A549 (cell line): ENCODE measurements around the gene MYOM1. TPM values are rescaled to one million over a fixed set of nuclear protein-coding genes. Genes with fewer than 3 reads are reported as not detected.
A peak's percentile ranks its signal among the peaks of the same experiment; 100 is the strongest.

Source experiments
- ATAC-seq, 2 experiments: fragments of 200-7000 bp in 1 of 2; fragments of >200 bp in 1 of 2; cut with Nextera tagmentation in 1 of 2; cut with Tn5 transposase in 1 of 2; 3 replicates each; pipeline versions ENCODE4 v1.8.0 to v1.9.1; 2018 to 2020; ENCODE audit warnings: mild to moderate bottlenecking in 1 of 2, moderate library complexity in 1 of 2
- CTCF ChIA-PET: fragments of 300-600 bp; sonication (Branson Sonifier 250); formaldehyde crosslinking; extraction: SDS; loops from one replicate; lab custom pipeline; 2021; ENCODE audit warnings: antibody characterized with exemption, inconsistent platforms; lab: Yijun Ruan, JAX
- POLR2A ChIA-PET: fragments of 350-600 bp; formaldehyde crosslinking; extraction: SDS; loops from one replicate; lab custom pipeline; 2021; ENCODE audit warnings: antibody characterized with exemption, inconsistent platforms; lab: Yijun Ruan, JAX
- DNase-seq, 2 experiments: peaks; one replicate each; pipeline versions ENCODE4 v3.0.0 to v3.0.0-alpha.2; 2011 to 2016; ENCODE audit warnings: low read depth in 1 of 2, low spot score in 1 of 2
- FAIRE-seq: peaks from 2 replicates; lab custom pipeline; 2011; peaks lifted over from hg19 to GRCh38; lab: Jason Lieb, UNC
- H3K27ac ChIP-seq, 2 experiments: fragments of >200 bp; sonication (Bioruptor Twin); formaldehyde crosslinking; 3 replicates each; pipeline ENCODE4 v1.5.1; 2016 to 2017
- H3K4me1 ChIP-seq: fragments of >200 bp; sonication (Bioruptor Twin); formaldehyde crosslinking; 3 replicates; pipeline ENCODE4 v1.6.1; 2016
- H3K4me2 ChIP-seq: fragments of >200 bp; sonication (Bioruptor Twin); formaldehyde crosslinking; 3 replicates; pipeline ENCODE4 v1.6.1; 2016
- H3K4me3 ChIP-seq: fragments of >200 bp; sonication (Bioruptor Twin); formaldehyde crosslinking; 3 replicates; pipeline ENCODE4 v1.5.1; 2016
- H3K9me3 ChIP-seq: fragments of >200 bp; sonication (Bioruptor Twin); formaldehyde crosslinking; 3 replicates; pipeline ENCODE4 v1.6.1; 2016
- CBX2 ChIP-seq: fragments of 200-600 bp; sonication (generic); IDR thresholded peaks from 2 replicates; pipeline ENCODE4 v1.6.1; 2016; ENCODE audit warnings: low read depth, mild to moderate bottlenecking, borderline replicate concordance
- CBX8 ChIP-seq: fragments of 200-600 bp; sonication (generic); IDR thresholded peaks from 2 replicates; pipeline ENCODE4 v1.6.1; 2016
- CEBPB ChIP-seq, 2 experiments: fragments of >200 bp in 1 of 2; sonication (Bioruptor Twin) in 1 of 2; formaldehyde crosslinking in 1 of 2; IDR thresholded peaks; 2 replicates each; pipeline ENCODE4 v1.6.1; 2012 to 2016
- ELK1 ChIP-seq: fragments of 150-350 bp; IDR thresholded peaks from 2 replicates; pipeline ENCODE4 v1.6.1; 2014; ENCODE audit warnings: low read depth, mild to moderate bottlenecking, low read length
- ESRRA ChIP-seq: fragments of 150-350 bp; IDR thresholded peaks from 2 replicates; pipeline ENCODE4 v1.6.1; 2014; ENCODE audit warnings: mild to moderate bottlenecking, low read length, borderline replicate concordance
- FOSB ChIP-seq: fragments of 250-450 bp; sonication (Bioruptor Pico); IDR thresholded peaks from 2 replicates; pipeline ENCODE4 v1.5.0; 2020; ENCODE audit warnings: mild to moderate bottlenecking, moderate library complexity
- FOSL2 ChIP-seq, 2 experiments: fragments of 450-650 bp in 1 of 2; fragments of >200 bp in 1 of 2; sonication (Bioruptor Twin) in 1 of 2; formaldehyde crosslinking; IDR thresholded peaks; 2 replicates each; pipeline versions ENCODE4 v1.5.0 to v1.6.1; 2016 to 2020; ENCODE audit warnings: mild to moderate bottlenecking in 1 of 2, moderate library complexity in 1 of 2
- HDAC2 ChIP-seq: fragments of 200-600 bp; sonication (generic); IDR thresholded peaks from 2 replicates; pipeline ENCODE4 v1.6.1; 2016
- HOXB5 ChIP-seq: fragments of 250-450 bp; sonication (Bioruptor Pico); IDR thresholded peaks from 2 replicates; pipeline ENCODE4 v1.5.0; 2020; ENCODE audit warnings: mild to moderate bottlenecking, moderate library complexity
- JUNB ChIP-seq: fragments of >200 bp; sonication (Bioruptor Twin); formaldehyde crosslinking; IDR thresholded peaks from 2 replicates; pipeline ENCODE4 v1.6.1; 2016
- KDM1A ChIP-seq: fragments of 200-600 bp; sonication (generic); IDR thresholded peaks from 2 replicates; pipeline ENCODE4 v1.6.1; 2016; ENCODE audit warnings: low read depth, mild to moderate bottlenecking
- MYC ChIP-seq: IDR thresholded peaks from 2 replicates; pipeline ENCODE4 v1.6.1; 2012; ENCODE audit warnings: mild to moderate bottlenecking, inconsistent platforms, low read length, improper control_type of control experiment, borderline replicate concordance
- NFE2L2 ChIP-seq: fragments of 150-350 bp; conservative IDR thresholded peaks from 2 replicates; pipeline ENCODE4 v1.6.1; 2014; ENCODE audit warnings: low read length
- PHF8 ChIP-seq: fragments of 200-600 bp; sonication (generic); IDR thresholded peaks from 2 replicates; pipeline ENCODE4 v1.6.1; 2016; ENCODE audit warnings: low read depth, mild to moderate bottlenecking, antibody characterized with exemption, moderate library complexity, borderline replicate concordance
- POLR2A ChIP-seq: IDR thresholded peaks from 2 replicates; pipeline ENCODE4 v1.6.1; 2012; ENCODE audit warnings: mild to moderate bottlenecking, low read length
- POLR2AphosphoS2 ChIP-seq: conservative IDR thresholded peaks from 2 replicates; pipeline ENCODE4 v1.6.1; 2012; ENCODE audit warnings: low read length, improper control_type of control experiment, inconsistent platforms
- RARB ChIP-seq: fragments of 250-450 bp; sonication (Bioruptor Pico); IDR thresholded peaks from 2 replicates; pipeline ENCODE4 v1.8.0; 2021; ENCODE audit warnings: mild to moderate bottlenecking, moderate library complexity
- RFX5 ChIP-seq: fragments of 450-650 bp; IDR thresholded peaks from 2 replicates; pipeline ENCODE4 v1.7.1; 2014; ENCODE audit warnings: antibody characterized with exemption, mild to moderate bottlenecking, moderate library complexity
- TP53 ChIP-seq: fragments of 250-450 bp; sonication (Bioruptor Pico); IDR thresholded peaks from 2 replicates; pipeline ENCODE4 v1.5.0; 2021; ENCODE audit warnings: mild to moderate bottlenecking, moderate library complexity
- ZC3H11A ChIP-seq: fragments of 450-650 bp; IDR thresholded peaks from 2 replicates; pipeline ENCODE4 v1.6.1; 2014; ENCODE audit warnings: antibody characterized with exemption, mild to moderate bottlenecking
- ZFP36 ChIP-seq: fragments of 450-650 bp; IDR thresholded peaks from 2 replicates; pipeline ENCODE4 v1.6.1; 2014; ENCODE audit warnings: borderline replicate concordance; ENCODE audit not compliant: partially characterized antibody
- WGBS: methylation state at CpG from one replicate; pipeline ENCODE4 v1.1.6; 2017; ENCODE audit errors: missing lambda C conversion rate; 5-methylcytosine and 5-hydroxymethylcytosine counted together
- polyA plus RNA-seq, 4 experiments: library from polyadenylated mRNA; depleted of rRNA in 3 of 4; stranded (reverse); fragments of >200 nt; fragmentation: RNase III in 1 of 4; extraction: RNeasy Plus Mini Kit Qiagen cat#74134 plus additional on column Dnase treatment in 1 of 4; gene quantifications; 2 replicates in 3 of 4; 3 replicates in 1 of 4; pipeline ENCODE4 v1.2.3, GENCODE V29; 2011 to 2017
- TF ChIP-seq, protein P1 (sequence below): fragments of >200 bp; sonication (Bioruptor Twin); formaldehyde crosslinking; IDR thresholded peaks from 3 replicates; pipeline ENCODE4 v1.6.1; 2016
- TF ChIP-seq, protein P2 (sequence below): IDR thresholded peaks from 2 replicates; pipeline ENCODE4 v1.6.1; 2012
- TF ChIP-seq, protein P3 (sequence below): fragments of >200 bp; sonication (Bioruptor Twin); formaldehyde crosslinking; IDR thresholded peaks from 3 replicates; pipeline ENCODE4 v1.5.1; 2016
- TF ChIP-seq, protein P4 (sequence below): fragments of >200 bp; sonication (Bioruptor Twin); formaldehyde crosslinking; IDR thresholded peaks from 2 replicates; pipeline ENCODE4 v1.6.1; 2016

The MYOM1 gene
- polyA plus RNA-seq, 2 of the 4 experiments (the other 2 are of a cell fraction), result 0.18 to 0.30 TPM

- TF ChIP-seq KDM1A (no peak), ESRRA (no peak), RARB (CRISPR knock-in tag) (no peak), ZFP36 (no peak)
- TF ChIP-seq, all 56 proteins: peak for 0
These were observed 160.5 kb downstream of the MYOM1 start (continued) for GRCh38 chr18:3059272-3059671.

- POLR2A ChIA-PET, result no interaction called here
These were observed 161.2 kb downstream of the MYOM1 start for GRCh38 chr18:3058328-3059191.

GRCh38 chr18:3057526-3057925 lies 162.2 kb downstream of the MYOM1 start:
- Histone ChIP-seq H3K4me3 (no peak overlapping the region), H3K4me2 (no peak overlapping the region)
- CTCF ChIA-PET, result interaction anchor here (1.1 kb wide), 1 partner anchor 189 kb away, joined by 3 read pairs; no protein-coding TSS in a partner anchor
- POLR2A ChIA-PET, result no interaction called here
- TF ChIP-seq, protein P1, sequence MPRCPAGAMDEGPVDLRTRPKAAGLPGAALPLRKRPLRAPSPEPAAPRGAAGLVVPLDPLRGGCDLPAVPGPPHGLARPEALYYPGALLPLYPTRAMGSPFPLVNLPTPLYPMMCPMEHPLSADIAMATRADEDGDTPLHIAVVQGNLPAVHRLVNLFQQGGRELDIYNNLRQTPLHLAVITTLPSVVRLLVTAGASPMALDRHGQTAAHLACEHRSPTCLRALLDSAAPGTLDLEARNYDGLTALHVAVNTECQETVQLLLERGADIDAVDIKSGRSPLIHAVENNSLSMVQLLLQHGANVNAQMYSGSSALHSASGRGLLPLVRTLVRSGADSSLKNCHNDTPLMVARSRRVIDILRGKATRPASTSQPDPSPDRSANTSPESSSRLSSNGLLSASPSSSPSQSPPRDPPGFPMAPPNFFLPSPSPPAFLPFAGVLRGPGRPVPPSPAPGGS, result no peak
- TF ChIP-seq, all 56 proteins: peak for 0
- H3K27ac ChIP-seq, result peak overlapping the region in 1 of 2 experiments; percentile 7; a peak in 1 of 6 replicates
- WGBS, result 83% methylated on average over 4 of the region's 4 CpGs
- no peaks in the 10 kb centered on the region for H3K9me3 ChIP-seq
- DNase-seq (no peak), FAIRE-seq (no peak), ATAC-seq (no peak)
- peaks cover 35% of the 10 kb centered on the region for H3K4me1 ChIP-seq

More at GRCh38 chr18:3058328-3059191, 161.2 kb downstream of the MYOM1 start:
- peaks cover 30% of the 10 kb centered on the region for H3K4me1 ChIP-seq
- DNase-seq, result peak in 1 of 2 experiments; percentile 45
- CTCF ChIA-PET, result interaction anchor here (1.1 to 1.3 kb wide), 2 partner anchors 93 to 188 kb away, joined by 3 read pairs; no protein-coding TSS in a partner anchor
- peak; percentile 59 to 60; a peak in 4 of 6 replicates for ATAC-seq
- no peak for FAIRE-seq
- no peak overlapping the region for H3K4me3 ChIP-seq
- peak overlapping the region; percentile 35 to 53; a peak in 2 of 6 replicates for H3K27ac ChIP-seq
- no peaks in the 10 kb centered on the region for H3K9me3 ChIP-seq
- TF ChIP-seq FOSL2 (IDR thresholded peaks at IDR 0.05) (no peak), FOSL2 (CRISPR knock-in tag; IDR thresholded peaks at IDR 0.05) (peak; percentile 44; the same call in 1 of the 2 replicates), MYC (no peak), NFE2L2 (no peak), CBX2 (no peak), JUNB (no peak), FOSB (CRISPR knock-in tag) (no peak)
- TF ChIP-seq, protein P2, sequence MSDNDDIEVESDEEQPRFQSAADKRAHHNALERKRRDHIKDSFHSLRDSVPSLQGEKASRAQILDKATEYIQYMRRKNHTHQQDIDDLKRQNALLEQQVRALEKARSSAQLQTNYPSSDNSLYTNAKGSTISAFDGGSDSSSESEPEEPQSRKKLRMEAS, result peak; percentile 42
- H3K4me2 ChIP-seq, result peak overlapping the region; percentile 32; the same call in 1 of the 3 replicates
- WGBS, result 34% methylated on average over 6 of the region's 6 CpGs

- TF ChIP-seq POLR2AphosphoS2, result no peak
- no peak for TF ChIP-seq RARB (CRISPR knock-in tag)
- TF ChIP-seq, protein P1, result no peak
- no peak for TF ChIP-seq RFX5
- no peak for TF ChIP-seq HDAC2
- TF ChIP-seq ELK1, result no peak
- no peak for TF ChIP-seq CBX8
- TF ChIP-seq POLR2A, result no peak
- TF ChIP-seq TP53 (CRISPR knock-in tag), result no peak
- no peak for TF ChIP-seq NFE2L2
- no peak for TF ChIP-seq CEBPB (IDR thresholded peaks at IDR 0.05)
- no peak for TF ChIP-seq PHF8
- TF ChIP-seq, protein P3, sequence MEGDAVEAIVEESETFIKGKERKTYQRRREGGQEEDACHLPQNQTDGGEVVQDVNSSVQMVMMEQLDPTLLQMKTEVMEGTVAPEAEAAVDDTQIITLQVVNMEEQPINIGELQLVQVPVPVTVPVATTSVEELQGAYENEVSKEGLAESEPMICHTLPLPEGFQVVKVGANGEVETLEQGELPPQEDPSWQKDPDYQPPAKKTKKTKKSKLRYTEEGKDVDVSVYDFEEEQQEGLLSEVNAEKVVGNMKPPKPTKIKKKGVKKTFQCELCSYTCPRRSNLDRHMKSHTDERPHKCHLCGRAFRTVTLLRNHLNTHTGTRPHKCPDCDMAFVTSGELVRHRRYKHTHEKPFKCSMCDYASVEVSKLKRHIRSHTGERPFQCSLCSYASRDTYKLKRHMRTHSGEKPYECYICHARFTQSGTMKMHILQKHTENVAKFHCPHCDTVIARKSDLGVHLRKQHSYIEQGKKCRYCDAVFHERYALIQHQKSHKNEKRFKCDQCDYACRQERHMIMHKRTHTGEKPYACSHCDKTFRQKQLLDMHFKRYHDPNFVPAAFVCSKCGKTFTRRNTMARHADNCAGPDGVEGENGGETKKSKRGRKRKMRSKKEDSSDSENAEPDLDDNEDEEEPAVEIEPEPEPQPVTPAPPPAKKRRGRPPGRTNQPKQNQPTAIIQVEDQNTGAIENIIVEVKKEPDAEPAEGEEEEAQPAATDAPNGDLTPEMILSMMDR, result no peak
- no peak for TF ChIP-seq ZFP36
- TF ChIP-seq HOXB5 (CRISPR knock-in tag), result no peak
- TF ChIP-seq, protein P4, sequence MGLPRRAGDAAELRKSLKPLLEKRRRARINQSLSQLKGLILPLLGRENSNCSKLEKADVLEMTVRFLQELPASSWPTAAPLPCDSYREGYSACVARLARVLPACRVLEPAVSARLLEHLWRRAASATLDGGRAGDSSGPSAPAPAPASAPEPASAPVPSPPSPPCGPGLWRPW, result no peak
- no peak for TF ChIP-seq ZC3H11A
- H3K9me3 ChIP-seq, result no peaks in the 10 kb centered on the region
- H3K4me2 ChIP-seq, result no peak overlapping the region
- 86% methylated on average over 9 of the region's 9 CpGs for WGBS
- ChIA-PET POLR2A (no interaction called here), CTCF (interaction anchor here (0.9 to 1.7 kb wide), 3 partner anchors 18 to 190 kb away, joined by 3 to 6 read pairs (median 3); no protein-coding TSS in a partner anchor)
- DNase-seq (no peak), ATAC-seq (no peak), FAIRE-seq (no peak)
- peaks cover 46% of the 10 kb centered on the region for H3K4me1 ChIP-seq
- H3K27ac ChIP-seq, result no peak overlapping the region; a peak in 2 of 6 replicates
- H3K4me3 ChIP-seq, result no peak overlapping the region
These were observed 163.5 kb downstream of the MYOM1 start for GRCh38 chr18:3056311-3056710.
